ES-I3 (cell line): ENCODE measurements around the gene SIVA1.

ENCODE experiments used
- H3K36me3 ChIP-seq: 2 replicates; pipeline ENCODE4 v1.6.1; 2013; ENCODE audit warnings: mild to moderate bottlenecking, low read length, control low read depth, moderate library complexity; ENCODE audit not compliant: insufficient read depth
- H3K4me1 ChIP-seq: 2 replicates; pipeline ENCODE4 v1.6.1; 2013; ENCODE audit warnings: mild to moderate bottlenecking, control low read depth, low read length; ENCODE audit not compliant: insufficient read depth
- H3K9ac ChIP-seq: 2 replicates; pipeline ENCODE4 v1.6.1; 2013; ENCODE audit warnings: low read depth, mild to moderate bottlenecking, low read length, moderate library complexity
- H3K9me3 ChIP-seq: 2 replicates; pipeline ENCODE4 v1.6.1; 2013; ENCODE audit warnings: mild to moderate bottlenecking, low read length, moderate library complexity; ENCODE audit not compliant: control insufficient read depth, insufficient read depth

The SIVA1 gene

DNA sequence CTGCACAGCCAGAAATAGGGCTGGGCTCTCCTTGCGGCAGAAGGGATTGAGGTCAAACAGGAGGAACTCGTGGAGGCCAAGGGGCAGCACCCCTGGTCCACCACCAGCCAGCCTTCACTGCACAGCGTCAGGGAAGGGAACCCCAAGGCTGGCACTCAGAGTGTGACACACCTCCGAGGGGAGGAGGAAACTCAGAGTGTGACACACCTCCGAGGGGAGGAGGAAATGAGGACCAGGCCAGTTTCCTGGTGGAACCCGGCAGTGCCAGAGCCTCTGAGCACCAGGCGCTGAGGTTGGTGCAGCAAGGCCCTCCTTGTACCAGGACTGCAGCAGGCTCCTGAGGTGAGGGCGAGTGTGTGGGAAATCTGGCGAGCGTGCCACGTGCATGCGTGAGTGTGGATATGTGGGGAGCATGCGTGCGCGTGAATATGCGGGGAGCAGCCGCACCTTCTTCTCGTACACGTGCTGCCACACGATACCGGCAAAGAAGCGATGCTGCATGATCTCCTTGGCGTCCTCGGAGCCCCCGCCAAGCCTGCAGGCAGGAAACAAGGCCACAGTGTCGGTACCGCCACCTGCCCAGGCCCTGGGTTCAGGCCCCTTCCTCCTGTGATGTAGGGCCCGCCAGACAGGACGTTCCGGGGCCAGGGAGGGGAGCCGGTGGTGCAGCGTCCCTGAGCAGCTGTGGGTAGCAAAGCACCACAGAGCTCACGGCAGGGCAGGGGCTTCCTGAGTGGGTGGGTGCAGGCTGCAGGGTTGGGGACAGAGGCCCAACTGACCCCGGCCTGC lies 19.2 kb downstream of the SIVA1 start:
- peaks cover 3% of the 10 kb centered on the region for H3K36me3 ChIP-seq
- peaks cover 5% of the 10 kb centered on the region; the same call in 1 of the 2 replicates for H3K4me1 ChIP-seq
- H3K9me3 ChIP-seq, result peaks cover 6% of the 10 kb centered on the region; the same call in 1 of the 2 replicates
- no peak overlapping the region for H3K9ac ChIP-seq

DNA sequence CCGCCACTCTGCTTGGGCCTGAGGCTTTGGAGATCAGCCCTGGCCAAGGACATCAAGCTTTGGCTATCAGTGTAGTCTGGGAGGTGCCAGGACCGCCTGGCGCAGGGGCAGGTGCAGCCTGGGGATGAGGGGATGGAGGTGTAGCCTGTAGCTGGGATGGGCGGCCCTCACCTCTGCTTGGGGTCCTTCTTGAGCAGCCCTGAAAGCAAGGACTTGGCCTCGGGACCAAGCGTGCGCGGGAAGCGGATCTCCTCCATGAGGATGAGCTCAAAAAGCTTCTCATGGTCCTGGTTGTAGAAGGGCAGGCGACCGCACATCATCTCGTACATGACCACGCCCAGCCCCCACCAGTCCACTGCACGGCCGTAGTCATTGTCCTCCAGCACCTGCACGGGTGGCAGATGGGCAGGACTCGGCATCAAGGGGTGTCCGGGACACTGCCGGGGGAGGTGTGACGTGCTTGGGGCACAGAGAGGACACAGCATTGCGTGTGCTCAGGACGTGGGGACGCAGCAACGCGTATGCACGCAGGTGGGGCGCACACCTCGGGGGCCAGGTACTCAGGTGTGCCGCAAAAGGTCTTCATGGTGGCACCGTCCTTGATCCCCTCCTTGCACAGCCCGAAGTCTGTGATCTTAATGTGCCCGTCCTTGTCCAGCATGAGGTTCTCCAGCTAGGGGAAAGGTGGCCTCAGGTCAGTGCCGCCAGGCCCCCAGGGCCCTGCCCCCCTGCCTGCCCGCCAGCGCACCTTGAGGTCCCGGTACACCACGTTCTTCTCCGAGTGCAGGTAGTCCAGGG lies 20.0 kb downstream of the SIVA1 start:
- Histone ChIP-seq H3K4me1 (peaks cover 5% of the 10 kb centered on the region; the same call in 1 of the 2 replicates), H3K9ac (no peak overlapping the region), H3K36me3 (peaks cover 3% of the 10 kb centered on the region), H3K9me3 (peaks cover 6% of the 10 kb centered on the region; the same call in 1 of the 2 replicates)

DNA sequence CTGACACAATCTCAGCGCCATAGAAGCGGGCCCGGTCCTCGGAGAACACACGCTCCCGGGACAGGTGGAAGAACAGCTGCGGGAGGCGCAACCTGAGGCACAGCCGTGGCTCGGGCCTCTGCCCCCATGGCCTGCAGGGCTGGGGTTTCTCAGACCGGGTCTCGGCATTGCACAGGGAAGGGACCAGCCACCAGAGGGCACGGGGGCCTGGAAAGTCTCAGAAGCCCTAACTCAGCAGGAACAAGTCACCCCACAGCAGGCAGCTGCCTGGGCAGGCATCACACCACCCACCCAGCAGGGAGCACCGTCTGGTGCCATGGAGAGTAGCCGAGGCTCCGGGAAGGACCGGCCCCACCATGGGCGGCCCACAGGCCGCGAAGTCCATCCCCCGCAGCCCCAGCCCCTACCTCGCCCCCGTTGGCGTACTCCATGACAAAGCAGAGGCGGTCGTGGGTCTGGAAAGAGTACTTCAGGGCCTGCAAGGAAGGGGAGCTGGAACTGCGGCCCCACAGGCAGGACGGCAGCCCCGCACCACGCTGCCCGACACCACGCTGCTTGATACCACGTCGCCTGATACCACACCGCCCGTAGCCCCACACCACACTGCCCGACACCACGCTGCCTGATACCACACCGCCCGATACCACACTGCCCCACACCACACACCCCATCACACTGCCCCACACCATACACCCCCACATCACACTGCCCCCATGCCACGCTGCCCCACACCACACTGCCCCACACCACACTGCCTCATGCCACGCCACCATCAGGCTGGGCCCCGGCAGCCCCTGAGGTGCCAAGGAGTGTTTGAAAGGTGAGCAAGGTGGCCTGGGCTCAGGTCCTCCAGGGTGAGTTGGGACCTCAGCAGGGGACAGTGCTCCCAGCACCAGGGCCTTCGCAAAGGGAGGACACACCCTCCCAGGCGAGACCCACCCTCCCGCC lies 20.8 kb downstream of the SIVA1 start:
- Histone ChIP-seq H3K9ac (no peak overlapping the region), H3K36me3 (peaks cover 3% of the 10 kb centered on the region), H3K4me1 (peaks cover 5% of the 10 kb centered on the region; the same call in 1 of the 2 replicates), H3K9me3 (peaks cover 6% of the 10 kb centered on the region; the same call in 1 of the 2 replicates)

DNA sequence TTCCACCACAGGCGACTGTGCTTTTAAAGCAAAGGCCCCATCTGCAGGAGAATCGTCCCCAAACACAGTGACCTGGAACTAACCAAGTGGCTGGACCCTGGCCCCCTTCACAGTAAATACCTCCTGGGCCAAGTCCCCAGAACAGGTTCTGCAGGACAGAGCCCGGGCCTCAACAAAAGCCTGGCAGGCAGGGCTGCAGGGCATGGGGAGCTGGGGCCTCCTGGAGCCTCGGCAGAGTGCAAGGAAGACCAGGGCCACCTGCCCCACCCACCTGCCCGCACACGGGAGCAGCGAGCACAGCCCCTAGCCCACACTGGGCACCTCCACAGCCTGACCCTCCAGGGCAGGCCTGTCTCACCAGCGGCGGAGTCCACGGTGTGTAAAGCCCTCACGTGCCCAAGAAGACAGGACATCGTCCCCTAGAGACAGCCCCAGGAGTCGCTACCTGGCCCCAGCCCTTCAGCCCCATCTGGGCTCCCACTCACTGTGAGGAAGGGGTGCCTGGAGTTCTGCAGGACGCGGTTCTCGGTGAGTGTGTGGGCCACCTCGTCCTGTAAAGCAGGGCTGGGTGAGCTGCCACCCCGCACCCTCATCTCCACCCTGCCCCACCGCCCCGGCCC lies 21.6 kb downstream of the SIVA1 start:
- H3K36me3 ChIP-seq, result peaks cover 3% of the 10 kb centered on the region
- no peak overlapping the region for H3K9ac ChIP-seq
- peaks cover 3% of the 10 kb centered on the region; the same call in 1 of the 2 replicates for H3K4me1 ChIP-seq

DNA sequence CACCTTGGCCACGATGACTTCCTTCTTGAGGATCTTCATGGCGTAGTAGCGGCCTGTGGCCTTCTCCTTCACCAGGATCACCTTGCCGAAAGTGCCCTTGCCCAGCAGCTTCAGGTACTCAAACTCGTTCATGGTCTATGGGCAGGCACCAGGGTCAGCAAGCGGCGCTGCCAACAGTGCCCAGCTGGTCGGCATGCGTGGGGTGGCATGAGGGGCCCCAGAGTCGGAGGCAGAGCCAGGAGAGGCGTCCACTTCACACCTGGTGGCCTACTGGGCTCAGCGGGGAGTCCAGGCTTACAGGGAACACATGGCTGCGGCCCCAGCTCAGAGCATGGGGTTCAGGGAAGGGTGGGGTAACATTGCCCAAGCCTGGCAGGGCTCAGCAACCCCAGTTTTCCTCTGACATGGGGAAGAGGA lies 22.1 kb downstream of the SIVA1 start:
- H3K36me3 ChIP-seq, result peaks cover 3% of the 10 kb centered on the region
- H3K9ac ChIP-seq, result no peak overlapping the region
- peaks cover 6% of the 10 kb centered on the region; the same call in 1 of the 2 replicates for H3K9me3 ChIP-seq
- H3K4me1 ChIP-seq, result no peaks in the 10 kb centered on the region

More for the DNA sequence above, 21.6 kb downstream of the SIVA1 start:
- peaks cover 6% of the 10 kb centered on the region; the same call in 1 of the 2 replicates for H3K9me3 ChIP-seq

DNA sequence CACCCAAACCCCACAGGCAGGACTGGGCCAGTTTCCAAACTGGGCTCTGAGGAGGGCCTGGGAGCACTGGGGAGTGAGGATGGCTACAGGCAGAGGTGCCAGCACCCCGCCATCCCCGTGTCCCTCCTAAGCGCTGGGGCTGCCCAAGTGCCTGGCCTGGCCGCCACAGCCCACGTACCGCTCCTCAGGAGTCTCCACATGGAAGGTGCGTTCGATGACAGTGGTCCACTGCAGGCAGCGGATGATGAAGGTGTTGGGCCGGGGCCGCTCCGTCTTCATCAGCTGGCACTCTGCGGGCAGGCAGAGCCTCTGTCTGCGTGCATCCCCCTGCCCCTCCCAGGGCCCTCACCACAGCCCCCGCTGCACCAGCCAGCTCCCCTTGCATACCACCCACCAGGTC lies 23.5 kb downstream of the SIVA1 start:
- H3K4me1 ChIP-seq, result no peaks in the 10 kb centered on the region
- H3K9me3 ChIP-seq, result no peaks in the 10 kb centered on the region
- H3K9ac ChIP-seq, result no peak overlapping the region
- H3K36me3 ChIP-seq, result peaks cover 3% of the 10 kb centered on the region

DNA sequence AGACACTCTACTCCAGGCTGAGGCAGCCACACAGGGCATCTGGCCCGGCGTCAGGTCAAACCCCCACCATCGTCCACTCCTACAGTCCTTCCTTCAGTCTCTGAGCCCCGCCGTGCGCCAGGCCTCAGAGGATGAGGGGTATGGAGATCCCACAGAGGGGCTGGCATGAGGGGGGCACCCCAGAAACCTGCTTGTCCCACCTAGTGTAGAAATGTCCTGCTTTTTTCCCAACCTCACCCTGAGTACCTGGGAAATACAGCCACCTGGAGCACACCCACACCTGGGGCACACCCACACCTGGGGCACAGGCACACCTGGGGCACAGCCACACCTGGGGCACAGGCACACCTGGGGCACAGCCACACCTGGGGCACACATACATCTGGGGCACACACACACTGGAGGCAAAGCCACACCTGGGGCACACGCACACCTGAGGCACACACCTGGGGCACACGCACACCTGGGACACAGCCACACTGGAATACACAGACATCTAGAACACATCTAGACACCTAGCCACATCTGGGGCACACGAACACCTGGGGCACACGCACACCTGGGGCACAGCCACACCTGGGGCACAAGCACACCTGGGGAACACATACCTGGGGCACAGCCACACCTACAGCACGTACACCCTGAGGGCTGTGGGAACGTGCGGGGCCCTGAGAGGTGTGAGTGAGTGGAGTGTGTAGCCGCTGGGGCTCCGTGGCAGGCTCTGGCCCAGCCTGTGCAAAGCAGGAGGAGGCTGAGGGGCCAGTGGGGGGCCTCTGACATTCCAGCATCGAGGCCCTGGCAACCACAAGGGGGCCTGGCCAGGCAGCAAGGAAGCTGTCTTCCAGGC lies 24.2 kb downstream of the SIVA1 start:
- H3K36me3 ChIP-seq, result no peaks in the 10 kb centered on the region
- H3K9ac ChIP-seq, result no peak overlapping the region
- H3K9me3 ChIP-seq, result no peaks in the 10 kb centered on the region
- no peaks in the 10 kb centered on the region for H3K4me1 ChIP-seq

DNA sequence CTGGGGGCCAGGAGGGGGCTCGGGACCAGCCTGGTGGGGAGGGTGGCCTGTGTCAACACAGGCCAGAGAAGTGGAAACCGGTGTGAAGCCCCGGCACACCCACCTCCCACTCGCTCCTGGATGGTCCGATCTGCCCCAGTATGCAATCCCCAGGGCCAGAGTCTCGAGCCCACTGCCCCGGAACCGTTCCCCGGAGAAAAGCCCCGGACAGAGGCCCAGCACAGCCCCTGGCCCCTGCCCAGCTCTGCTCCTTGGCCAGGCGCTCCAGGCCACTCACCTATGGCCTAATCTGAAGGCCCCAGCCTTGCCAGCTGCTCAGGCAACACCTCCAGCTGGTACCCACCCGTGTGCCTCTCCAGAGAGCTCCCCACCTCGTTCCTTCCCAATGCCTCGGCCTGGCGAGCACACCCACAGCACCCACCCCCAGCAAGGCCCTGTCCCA lies 24.9 kb downstream of the SIVA1 start:
- Histone ChIP-seq H3K36me3 (no peaks in the 10 kb centered on the region), H3K9me3 (no peaks in the 10 kb centered on the region), H3K4me1 (no peaks in the 10 kb centered on the region), H3K9ac (no peak overlapping the region)

DNA sequence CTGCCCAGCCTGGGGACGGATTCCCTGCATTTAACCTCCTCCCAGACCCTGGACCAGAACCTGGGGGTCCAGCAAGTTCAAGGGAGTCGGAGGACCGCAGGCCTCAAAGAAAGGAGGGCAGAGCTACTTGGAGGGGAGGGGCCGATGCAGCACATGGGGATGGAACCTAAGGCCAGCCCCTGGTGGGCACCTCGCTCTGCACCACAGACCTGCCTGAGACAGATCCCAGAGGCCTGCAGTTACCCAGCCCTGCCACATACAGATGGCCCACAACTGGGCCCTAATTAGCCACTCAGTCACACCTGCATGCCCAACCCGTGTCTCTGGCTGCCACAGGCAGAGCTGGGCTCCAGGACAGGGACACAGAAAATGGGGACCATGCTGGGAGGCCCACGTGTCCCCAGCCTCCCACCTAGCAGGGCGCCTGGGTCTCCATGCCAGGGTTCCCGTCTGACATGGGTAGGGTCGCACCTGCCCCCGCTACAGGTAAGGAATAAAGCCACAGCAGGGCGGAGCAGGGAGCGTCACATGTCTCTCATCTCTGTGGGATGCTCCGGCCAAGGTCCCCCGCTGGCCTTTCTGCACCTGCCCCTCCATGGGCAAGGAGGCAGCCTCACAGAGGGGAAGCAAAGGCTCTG lies 25.9 kb downstream of the SIVA1 start:
- no peaks in the 10 kb centered on the region for H3K4me1 ChIP-seq
- no peaks in the 10 kb centered on the region for H3K36me3 ChIP-seq
- no peak overlapping the region for H3K9ac ChIP-seq
- no peaks in the 10 kb centered on the region for H3K9me3 ChIP-seq

DNA sequence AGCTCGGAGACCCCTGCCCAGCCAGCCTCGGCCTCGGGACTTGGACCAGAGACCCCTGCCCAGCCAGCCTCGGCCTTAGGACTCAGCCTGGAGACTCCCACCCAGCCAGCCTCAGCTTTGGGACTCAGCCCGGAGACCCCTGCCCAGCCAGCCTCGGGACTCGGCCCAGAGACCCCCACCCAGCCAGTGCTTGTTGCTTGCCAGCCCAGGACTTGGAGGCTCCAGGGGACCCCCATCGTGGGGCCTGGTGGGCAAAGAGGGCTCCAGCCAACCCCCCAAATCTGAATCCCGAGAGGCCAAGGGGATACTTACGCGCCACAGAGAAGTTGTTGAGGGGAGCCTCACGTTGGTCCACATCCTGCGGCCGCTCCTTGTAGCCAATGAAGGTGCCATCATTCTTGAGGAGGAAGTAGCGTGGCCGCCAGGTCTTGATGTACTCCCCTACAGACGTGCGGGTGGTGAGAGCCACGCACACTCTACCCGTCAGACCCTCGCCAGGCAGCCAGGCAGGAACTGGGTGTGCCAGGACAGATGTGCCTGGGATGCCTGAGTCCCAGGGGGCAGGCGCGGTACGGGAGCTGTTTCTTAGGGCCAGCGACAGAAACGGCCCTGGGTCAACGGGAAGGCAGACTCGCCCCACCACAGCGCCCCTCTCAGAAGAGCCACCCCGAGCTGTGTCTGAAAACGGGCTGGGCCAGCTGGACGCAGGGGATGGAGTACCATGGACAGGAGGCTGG lies 27.0 kb downstream of the SIVA1 start:
- Histone ChIP-seq H3K9ac (no peak overlapping the region), H3K36me3 (no peaks in the 10 kb centered on the region; the same call in 1 of the 2 replicates), H3K4me1 (no peaks in the 10 kb centered on the region), H3K9me3 (no peaks in the 10 kb centered on the region)

DNA sequence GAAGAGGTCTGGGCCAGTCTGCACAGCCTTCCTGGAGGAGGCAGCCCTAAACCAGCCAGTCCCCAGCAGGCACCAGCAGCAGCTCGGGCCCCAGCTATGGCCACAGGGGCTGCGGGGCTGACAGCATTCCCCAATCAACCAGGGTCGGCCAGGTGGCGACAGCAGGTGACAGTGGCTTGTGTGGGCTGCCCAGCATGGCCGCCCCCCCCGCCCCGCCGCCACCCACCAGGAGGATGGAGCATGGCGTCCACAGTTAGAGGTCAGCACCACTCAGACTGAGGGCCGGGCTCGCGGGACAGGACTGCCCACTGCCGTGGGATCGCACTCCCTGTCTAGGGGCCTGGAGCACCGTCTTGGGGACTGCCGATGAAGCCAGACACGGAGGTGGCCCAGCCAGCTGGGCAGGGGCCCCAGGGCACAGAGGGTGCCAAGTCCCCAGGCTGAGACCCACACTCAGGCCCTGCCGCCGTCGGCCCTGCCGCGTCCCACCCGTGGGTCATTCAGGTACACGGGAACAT lies 27.6 kb downstream of the SIVA1 start:
- Histone ChIP-seq H3K9ac (no peak overlapping the region), H3K4me1 (no peaks in the 10 kb centered on the region), H3K36me3 (no peaks in the 10 kb centered on the region; the same call in 1 of the 2 replicates), H3K9me3 (no peaks in the 10 kb centered on the region)
